HG02678 (cell line): ENCODE measurements around the gene SACM1L.
"Not testable (repeated sequence)": the region's sequence is repeated elsewhere in the genome, so short reads cannot be mapped to it uniquely, and the experiment has no call there.

Source experiments
- ATAC-seq: cut with Tn5 transposase; IDR thresholded peaks from one replicate; pipeline ENCODE4 v1.9.1; 2021; ENCODE audit warnings: mild to moderate bottlenecking, moderate library complexity; ENCODE audit not compliant: unreplicated experiment

Gene SACM1L

GRCh38 chr3:45666757-45667431 lies 22.3 kb upstream of the SACM1L start:
- no peak for ATAC-seq

- no peak for ATAC-seq
Measured at GRCh38 chr3:45667569-45667934, 21.6 kb upstream of the SACM1L start.

DNA sequence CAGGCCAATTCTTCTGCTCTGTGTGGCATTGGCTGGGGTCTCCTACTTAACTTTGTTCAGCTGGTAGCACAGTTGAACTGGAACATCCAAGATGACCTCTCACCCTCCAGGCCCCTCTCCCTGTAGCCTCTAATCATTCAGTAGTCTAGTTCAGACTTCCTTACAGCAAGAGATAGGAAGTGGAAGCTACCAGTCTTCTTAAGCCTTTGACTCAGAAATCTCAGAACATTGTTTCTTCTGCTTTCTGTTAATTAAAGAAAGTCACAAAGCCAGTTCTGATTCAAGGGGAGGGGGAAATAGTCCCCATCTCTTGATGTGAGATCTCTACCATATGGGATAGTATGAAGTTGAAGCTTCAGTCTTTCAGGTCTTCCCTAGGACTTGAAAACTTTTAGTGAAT lies 18.8 kb upstream of the SACM1L start:
- no peak for ATAC-seq

DNA sequence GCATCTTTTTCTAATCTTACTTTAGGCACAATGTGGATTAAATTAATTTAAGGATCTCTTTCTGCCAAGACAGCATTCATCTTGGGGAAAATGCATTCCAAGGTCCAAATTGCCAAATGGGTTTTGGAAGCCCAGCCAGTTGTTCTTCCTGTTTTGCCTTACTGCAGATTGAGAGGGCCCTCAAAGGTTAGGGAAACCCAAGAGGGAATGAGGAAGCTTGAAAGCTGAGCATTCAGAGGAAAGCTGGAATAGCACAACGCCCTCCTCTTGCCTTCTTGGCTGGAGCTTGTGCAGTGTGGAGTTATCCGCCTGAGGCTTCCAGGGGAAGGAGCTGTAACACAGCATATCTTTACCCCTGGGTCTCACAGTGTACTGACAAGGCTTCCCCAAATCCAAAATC lies 18.2 kb upstream of the SACM1L start:
- no peak for ATAC-seq

DNA sequence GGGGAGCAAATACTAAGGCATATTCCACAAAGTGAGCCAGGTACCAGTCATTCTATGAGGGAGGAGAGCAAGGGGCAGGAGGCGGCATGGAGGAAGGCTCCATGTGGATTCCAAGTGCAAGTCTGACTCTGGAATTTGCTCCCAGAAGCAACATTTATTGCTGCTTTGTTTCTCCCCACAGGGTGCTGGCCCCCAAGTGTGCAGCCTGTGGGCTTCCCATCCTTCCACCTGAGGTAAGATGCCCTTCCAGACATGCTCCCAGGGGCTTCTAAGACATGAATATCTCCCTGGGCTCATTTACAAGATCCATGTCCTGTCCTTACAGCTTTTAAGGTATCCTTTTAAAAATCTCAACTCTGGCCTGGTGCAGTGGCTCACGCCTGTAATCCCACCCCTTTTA lies 15.9 kb upstream of the SACM1L start:
- ATAC-seq: no peak

DNA sequence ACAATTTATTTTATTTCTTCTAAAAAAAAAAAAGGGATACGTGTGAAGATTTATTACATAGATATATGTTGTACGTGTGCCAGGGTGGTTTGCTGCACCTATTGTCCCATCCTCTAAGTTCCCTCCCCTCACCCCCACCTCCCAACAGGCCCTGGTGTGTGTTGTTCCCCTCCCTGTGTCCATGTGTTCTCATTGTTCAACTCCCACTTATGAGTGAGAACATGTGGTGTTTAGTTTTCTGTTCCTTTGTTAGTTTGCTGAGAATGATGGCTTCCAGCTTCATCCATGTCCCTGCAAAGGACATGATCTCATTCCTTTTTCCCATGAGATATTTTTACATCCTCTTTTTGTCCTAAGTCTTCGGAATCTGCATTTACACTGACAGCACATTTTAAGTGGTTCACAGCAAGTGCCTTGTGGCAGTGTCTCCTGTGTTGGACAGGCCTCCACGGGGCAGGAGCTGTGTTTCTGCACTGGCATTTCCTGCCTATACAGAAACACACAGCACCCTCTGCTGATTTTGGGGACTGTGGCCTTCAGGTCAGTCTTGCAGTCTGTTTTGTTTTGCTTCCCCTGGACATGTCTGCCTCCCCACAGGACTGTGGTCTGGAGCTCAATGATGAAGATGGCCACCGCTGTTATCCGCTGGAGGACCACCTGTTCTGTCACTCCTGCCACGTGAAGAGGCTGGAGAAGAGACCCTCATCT lies 12.7 kb upstream of the SACM1L start:
- no peak for ATAC-seq

GRCh38 chr3:45677033-45677446 lies 12.2 kb upstream of the SACM1L start:
- no peak for ATAC-seq

- ATAC-seq: no peak
Measured at GRCh38 chr3:45677841-45678240, 11.4 kb upstream of the SACM1L start.

DNA sequence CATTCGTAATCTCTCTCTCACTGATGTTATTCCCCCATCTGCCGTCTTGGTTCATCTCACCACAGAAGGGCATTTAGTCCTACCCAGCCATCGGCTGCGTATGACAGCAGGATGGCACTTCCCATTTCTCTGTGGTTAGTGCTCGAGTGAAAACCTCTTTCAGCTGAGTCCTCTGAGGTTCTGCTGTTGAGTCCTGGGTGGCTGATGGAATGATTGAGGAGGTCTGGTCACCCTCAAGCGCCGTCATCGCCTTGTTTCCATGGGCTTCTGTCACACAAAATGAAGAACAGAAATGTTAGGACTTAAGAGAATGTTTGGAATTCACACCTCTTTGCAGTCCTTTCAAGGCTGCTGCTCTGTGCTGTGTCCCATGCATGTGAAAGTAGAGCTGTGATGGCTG lies 9.4 kb upstream of the SACM1L start:
- no peak for ATAC-seq

GRCh38 chr3:45681221-45681620 lies 8.0 kb upstream of the SACM1L start:
- ATAC-seq: no peak

DNA sequence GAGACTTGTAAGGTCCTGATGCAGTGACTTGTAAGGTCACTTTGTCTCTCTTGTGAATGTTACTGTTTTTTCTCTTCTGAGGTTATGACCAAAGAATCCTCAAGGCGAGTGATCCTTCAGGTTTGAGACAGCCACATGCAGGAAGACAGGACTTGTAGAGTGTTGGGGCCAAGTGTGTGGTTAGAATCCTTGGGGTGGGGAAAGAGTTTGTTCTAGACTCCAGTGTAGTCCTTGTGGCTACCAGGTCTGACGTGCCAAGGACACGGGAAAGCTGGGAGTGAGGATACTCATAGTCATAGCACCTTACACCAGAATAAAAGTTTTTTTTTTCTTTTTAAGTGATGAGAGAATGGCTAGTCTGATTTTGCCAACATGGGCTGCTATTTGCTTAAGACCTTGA lies 7.3 kb upstream of the SACM1L start:
- no peak for ATAC-seq

DNA sequence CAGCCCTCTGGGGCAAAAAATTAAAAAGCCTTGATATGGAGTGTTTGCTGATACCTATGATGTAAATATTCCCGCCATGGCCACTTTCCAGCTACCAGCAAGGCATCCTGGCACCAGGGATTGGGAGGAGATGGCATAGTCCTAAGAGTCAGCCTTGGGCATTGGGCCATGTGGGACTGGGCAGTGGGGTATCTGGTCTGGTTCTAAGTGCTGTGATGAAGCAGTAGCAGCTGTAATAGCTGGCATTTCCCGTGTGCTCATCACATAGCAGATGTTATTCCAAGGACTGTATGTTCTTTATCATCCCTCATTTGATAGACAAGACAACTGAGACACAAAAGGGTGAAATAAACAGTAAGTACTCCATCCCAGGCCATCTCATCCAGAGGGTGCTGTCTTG lies 6.9 kb upstream of the SACM1L start:
- ATAC-seq: no peak

GRCh38 chr3:45682786-45683185 lies 6.4 kb upstream of the SACM1L start:
- ATAC-seq: no peak

DNA sequence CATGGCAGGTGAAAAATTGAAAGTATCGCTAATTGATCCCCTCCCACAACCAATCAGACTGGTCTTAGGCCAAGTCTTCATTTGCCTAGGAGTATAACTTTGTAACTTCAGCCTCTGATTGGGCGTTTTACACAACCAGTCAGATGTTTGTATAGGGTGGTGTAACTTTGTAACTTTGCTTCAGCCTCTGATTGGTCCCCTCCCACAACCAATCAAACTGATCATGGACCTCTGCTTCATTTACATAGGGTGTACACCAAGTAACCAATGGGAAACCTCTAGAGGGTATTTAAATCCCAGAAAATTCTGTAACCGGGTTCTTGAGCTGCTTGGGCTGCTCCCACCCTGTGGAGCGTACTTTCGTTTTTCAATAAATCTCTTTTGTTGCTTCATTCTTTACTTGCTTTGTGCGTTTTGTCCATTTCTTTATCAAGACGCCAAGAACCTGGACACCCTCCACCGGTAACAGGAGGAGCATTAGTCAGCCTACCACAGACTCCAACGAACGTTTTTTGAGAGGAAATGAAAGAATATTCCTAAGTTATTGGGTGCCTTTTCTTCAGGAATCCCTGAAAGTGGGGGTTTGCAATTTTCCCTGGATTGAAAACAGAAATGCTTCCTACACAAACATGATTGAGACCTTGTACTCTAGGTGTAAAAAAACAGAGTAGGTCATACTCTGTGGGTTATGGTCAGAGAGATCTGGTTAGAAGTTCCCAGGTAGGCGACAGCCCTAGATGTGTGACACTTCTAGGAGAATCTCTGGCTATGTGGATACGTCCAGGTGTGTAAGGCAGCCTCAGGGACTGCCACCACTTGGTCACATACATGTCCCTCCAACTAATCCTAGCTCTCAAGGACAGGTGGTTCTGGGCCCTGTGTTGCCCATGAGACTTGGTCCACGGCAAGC lies 5.5 kb upstream of the SACM1L start:
- ATAC-seq: no peak

- ATAC-seq: no peak
Measured at GRCh38 chr3:45684327-45684892, 4.8 kb upstream of the SACM1L start.

GRCh38 chr3:45685722-45686121 lies 3.5 kb upstream of the SACM1L start:
- ATAC-seq: not testable (repeated sequence)

GRCh38 chr3:45686850-45687249 lies 2.3 kb upstream of the SACM1L start:
- no peak for ATAC-seq

- no peak for ATAC-seq
Measured at GRCh38 chr3:45687828-45688193, 1.4 kb upstream of the SACM1L start.

DNA sequence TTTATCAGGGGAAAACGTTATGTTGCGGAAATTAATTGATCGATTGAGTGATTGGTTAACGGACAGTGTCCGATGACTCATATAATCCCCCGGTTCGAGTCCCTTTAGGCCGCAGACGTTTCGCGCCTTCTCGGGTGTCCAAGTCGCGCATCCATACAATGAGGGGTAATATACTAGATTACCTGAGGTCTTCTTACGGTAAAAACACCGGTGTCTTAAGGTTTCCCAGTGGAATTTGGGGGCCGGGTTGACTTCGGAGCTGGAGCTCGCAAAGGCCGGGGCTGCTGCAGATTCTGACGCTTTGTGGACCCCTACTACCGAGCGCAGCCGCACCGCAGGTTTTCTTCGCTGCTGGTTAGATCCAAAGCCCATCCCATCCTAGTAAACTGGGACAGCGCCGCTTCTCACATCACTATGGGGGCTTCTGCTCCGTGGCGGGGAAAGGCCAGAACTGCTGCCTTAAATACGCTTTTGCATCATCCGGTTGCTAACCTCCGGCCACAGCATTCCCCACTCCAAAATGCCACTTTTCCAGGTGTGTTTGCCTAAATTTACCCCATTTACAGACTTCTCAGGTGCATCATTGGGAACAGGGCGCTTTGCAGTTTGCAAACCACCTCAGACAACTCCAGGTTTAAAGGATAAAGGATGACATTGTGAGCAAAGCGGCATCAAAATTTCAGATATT lies 858 bp upstream of the SACM1L start:
- no peak for ATAC-seq

- ATAC-seq: no peak
Measured at GRCh38 chr3:45689787-45690145, 570 bp downstream of the SACM1L start.
